NCI-H2107 (cell line): Measurements from ENCODE around the gene HAO2.
A peak's percentile ranks its signal among the peaks of the same experiment; 100 is the strongest.
"Not testable (repeated sequence)": the region's sequence is repeated elsewhere in the genome, so short reads cannot be mapped to it uniquely, and the experiment has no call there.

Experiments used
- DNase-seq: peaks from one replicate; lab custom pipeline; 2025; lab: John Stamatoyannopoulos, UW

Gene HAO2

GRCh38 chr1:119368554-119368953 is at the start of gene HAO2:
HAO2 (plus strand) TSS chr1:119368785; CDS start chr1:119381086, 12,301 bp downstream.
- DNase-seq: no peak

GRCh38 chr1:119320100-119320499 is 48.5 kb upstream of the HAO2 start:
- DNase-seq: no peak

GRCh38 chr1:119321666-119322419 is 46.7 kb upstream of the HAO2 start:
- no peak for DNase-seq

- no peak for DNase-seq
Observed at GRCh38 chr1:119323216-119323982, 45.2 kb upstream of the HAO2 start.

GRCh38 chr1:119324198-119324597 is 44.4 kb upstream of the HAO2 start:
- no peak for DNase-seq

- no peak for DNase-seq
Observed at GRCh38 chr1:119326251-119326650, 42.3 kb upstream of the HAO2 start.

- no peak for DNase-seq
Observed at GRCh38 chr1:119327094-119327449, 41.5 kb upstream of the HAO2 start.

GRCh38 chr1:119327450-119328155 is 41.0 kb upstream of the HAO2 start:
- DNase-seq: peak; percentile 19

GRCh38 chr1:119329541-119330461 is 38.8 kb upstream of the HAO2 start:
- DNase-seq: no peak

- no peak for DNase-seq
Observed at GRCh38 chr1:119330466-119331189, 38.0 kb upstream of the HAO2 start.

- no peak for DNase-seq
Observed at GRCh38 chr1:119331190-119331515, 37.4 kb upstream of the HAO2 start.

GRCh38 chr1:119331915-119332314 is 36.7 kb upstream of the HAO2 start:
- no peak for DNase-seq

- DNase-seq: no peak
Observed at GRCh38 chr1:119332622-119333021, 36.0 kb upstream of the HAO2 start.

GRCh38 chr1:119333163-119333896 is 35.3 kb upstream of the HAO2 start:
- DNase-seq: no peak

- not testable (repeated sequence) for DNase-seq
Observed at GRCh38 chr1:119333897-119334250, 34.7 kb upstream of the HAO2 start.

- no peak for DNase-seq
Observed at GRCh38 chr1:119336848-119337247, 31.7 kb upstream of the HAO2 start.

GRCh38 chr1:119338004-119338403 is 30.6 kb upstream of the HAO2 start:
- no peak for DNase-seq

GRCh38 chr1:119338757-119339156 is 29.8 kb upstream of the HAO2 start:
- no peak for DNase-seq

GRCh38 chr1:119340861-119341261 is 27.7 kb upstream of the HAO2 start:
- no peak for DNase-seq

GRCh38 chr1:119341372-119341947 is 27.1 kb upstream of the HAO2 start:
- DNase-seq: no peak
